HepG2 (cell line): ENCODE measurements around the gene SLC17A8.

Experiments used
- GABPB1 ChIP-seq: IDR thresholded peaks from 2 replicates; pipeline ENCODE4 v1.6.1; 2016; ENCODE audit warnings: mild to moderate bottlenecking, missing genetic modification reagents, moderate library complexity, missing compliant biosample characterization
- GATAD1 ChIP-seq: IDR thresholded peaks from 2 replicates; pipeline ENCODE4 v1.6.1; 2016; ENCODE audit warnings: missing genetic modification reagents, missing compliant biosample characterization
- JUND ChIP-seq: sonication (generic); formaldehyde crosslinking; IDR thresholded peaks from 2 replicates; pipeline ENCODE4 v1.8.0; 2022; ENCODE audit warnings: mild to moderate bottlenecking, missing genetic modification reagents
- SRSF4 ChIP-seq: fragments of 200-400 bp; formaldehyde crosslinking; IDR thresholded peaks from one replicate; pipeline ENCODE4 v1.6.1; 2018; ENCODE audit warnings: mild to moderate bottlenecking, low read depth, low read length, moderate library complexity; ENCODE audit not compliant: poor library complexity, severe bottlenecking
- TF ChIP-seq, protein P1 (sequence below): sonication (generic); formaldehyde crosslinking; IDR thresholded peaks from 2 replicates; pipeline ENCODE4 v1.5.0; 2020; ENCODE audit warnings: mild to moderate bottlenecking, missing genetic modification reagents, moderate library complexity

DNA sequence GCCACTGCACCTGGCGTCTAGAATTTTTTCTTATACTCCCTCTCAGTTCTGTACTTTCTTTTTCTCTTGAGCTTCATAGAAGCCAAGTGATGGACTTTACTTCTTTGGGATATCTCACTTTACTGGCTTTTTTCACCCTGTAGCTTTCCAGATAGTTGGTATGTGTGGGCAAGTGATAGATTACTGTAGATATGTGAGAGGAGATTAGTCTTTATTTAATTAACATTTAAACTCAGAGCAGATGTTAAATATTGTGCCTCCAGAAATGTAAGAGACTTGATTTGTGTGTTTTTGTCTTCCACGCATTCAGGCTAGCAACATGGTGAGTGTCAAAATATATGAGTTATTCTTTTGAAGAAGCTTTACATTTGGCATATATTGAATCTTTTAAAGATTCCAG lies 39.5 kb upstream of the SLC17A8 start:
- TF ChIP-seq, protein P1, sequence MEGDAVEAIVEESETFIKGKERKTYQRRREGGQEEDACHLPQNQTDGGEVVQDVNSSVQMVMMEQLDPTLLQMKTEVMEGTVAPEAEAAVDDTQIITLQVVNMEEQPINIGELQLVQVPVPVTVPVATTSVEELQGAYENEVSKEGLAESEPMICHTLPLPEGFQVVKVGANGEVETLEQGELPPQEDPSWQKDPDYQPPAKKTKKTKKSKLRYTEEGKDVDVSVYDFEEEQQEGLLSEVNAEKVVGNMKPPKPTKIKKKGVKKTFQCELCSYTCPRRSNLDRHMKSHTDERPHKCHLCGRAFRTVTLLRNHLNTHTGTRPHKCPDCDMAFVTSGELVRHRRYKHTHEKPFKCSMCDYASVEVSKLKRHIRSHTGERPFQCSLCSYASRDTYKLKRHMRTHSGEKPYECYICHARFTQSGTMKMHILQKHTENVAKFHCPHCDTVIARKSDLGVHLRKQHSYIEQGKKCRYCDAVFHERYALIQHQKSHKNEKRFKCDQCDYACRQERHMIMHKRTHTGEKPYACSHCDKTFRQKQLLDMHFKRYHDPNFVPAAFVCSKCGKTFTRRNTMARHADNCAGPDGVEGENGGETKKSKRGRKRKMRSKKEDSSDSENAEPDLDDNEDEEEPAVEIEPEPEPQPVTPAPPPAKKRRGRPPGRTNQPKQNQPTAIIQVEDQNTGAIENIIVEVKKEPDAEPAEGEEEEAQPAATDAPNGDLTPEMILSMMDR (CRISPR knock-in tag), result no peak
- TF ChIP-seq JUND (CRISPR knock-in tag) (no peak), SRSF4 (no peak), GATAD1 (no peak), GABPB1 (CRISPR knock-in tag) (no peak)
